Measurements from ENCODE around the gene IKZF3.

DNA sequence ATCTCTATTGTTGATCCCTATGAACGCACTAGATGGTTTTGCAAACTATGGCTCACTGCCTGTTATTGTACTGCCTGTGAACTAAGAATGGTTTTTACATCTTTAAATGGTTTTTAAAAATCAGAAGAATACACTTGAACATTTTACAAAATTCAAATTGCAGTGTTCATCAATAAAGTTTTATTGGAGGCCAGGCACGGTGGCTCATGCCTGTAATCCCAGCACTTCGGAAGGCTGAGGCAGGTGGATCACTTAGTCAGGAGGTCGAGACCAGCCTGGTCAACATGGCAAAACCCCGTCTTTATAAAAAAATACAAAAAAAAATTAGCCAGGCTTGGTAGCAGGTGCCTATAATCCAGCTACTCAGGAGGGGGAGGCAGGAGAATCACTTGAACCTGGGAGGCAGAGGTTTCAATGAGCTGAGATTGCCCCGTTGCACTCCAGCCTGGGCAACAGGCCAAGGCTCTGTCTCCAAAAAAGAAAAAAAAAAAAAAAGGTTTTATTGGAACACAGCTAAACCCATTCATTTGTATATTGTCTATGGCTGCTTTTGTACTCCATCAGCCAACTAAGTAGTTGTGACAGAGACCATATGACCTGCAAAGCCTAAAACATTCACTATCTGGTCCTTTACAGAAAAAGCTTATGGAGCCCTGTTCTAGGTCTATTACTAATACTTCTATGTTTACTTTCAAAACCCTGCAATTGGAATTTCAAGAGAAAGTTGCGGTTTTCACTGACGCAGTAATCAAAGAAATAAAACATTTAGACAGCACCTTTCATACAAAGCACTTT lies 18.9 kb downstream of the IKZF3 start:
- TF ChIP-seq, protein P1, sequence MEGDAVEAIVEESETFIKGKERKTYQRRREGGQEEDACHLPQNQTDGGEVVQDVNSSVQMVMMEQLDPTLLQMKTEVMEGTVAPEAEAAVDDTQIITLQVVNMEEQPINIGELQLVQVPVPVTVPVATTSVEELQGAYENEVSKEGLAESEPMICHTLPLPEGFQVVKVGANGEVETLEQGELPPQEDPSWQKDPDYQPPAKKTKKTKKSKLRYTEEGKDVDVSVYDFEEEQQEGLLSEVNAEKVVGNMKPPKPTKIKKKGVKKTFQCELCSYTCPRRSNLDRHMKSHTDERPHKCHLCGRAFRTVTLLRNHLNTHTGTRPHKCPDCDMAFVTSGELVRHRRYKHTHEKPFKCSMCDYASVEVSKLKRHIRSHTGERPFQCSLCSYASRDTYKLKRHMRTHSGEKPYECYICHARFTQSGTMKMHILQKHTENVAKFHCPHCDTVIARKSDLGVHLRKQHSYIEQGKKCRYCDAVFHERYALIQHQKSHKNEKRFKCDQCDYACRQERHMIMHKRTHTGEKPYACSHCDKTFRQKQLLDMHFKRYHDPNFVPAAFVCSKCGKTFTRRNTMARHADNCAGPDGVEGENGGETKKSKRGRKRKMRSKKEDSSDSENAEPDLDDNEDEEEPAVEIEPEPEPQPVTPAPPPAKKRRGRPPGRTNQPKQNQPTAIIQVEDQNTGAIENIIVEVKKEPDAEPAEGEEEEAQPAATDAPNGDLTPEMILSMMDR (conservative IDR thresholded peaks at IDR 0.05 in 1 of 2, IDR thresholded peaks at IDR 0.05 in 1 of 2; ENCODE audit: extremely low read depth in 1 of 2, insufficient read depth in 1 of 2, low read depth in 1 of 2, low read length in 2 of 2) = no peak
- no peak for TF ChIP-seq EZH2 (IDR thresholded peaks at IDR 0.05; ENCODE audit: borderline replicate concordance, low read length)
